HUES64 (cell line): ENCODE data around the gene DNMBP.
"Not testable (repeated sequence)": the region's sequence is repeated elsewhere in the genome, so short reads cannot be mapped to it uniquely, and the experiment has no call there.

Source experiments
- H3K27ac ChIP-seq: 2 replicates; pipeline ENCODE4 v1.7.0; 2013; ENCODE audit warnings: low read depth, low read length, inconsistent platforms
- H3K27me3 ChIP-seq: 2 replicates; pipeline ENCODE4 v1.6.1; 2013; ENCODE audit warnings: mild to moderate bottlenecking, low read length; ENCODE audit not compliant: insufficient read depth
- H3K36me3 ChIP-seq: 2 replicates; pipeline ENCODE4 v1.6.1; 2013; ENCODE audit warnings: mild to moderate bottlenecking, low read length; ENCODE audit not compliant: insufficient read depth
- H3K4me1 ChIP-seq: 2 replicates; pipeline ENCODE4 v1.6.1; 2013; ENCODE audit warnings: mild to moderate bottlenecking, low read length, moderate library complexity; ENCODE audit not compliant: insufficient read depth
- H3K4me3 ChIP-seq: 2 replicates; pipeline ENCODE4 v1.5.1; 2013; ENCODE audit warnings: mild to moderate bottlenecking, low read length, moderate library complexity
- H3K9ac ChIP-seq: 2 replicates; pipeline ENCODE4 v1.6.1; 2013; ENCODE audit warnings: mild to moderate bottlenecking, low read depth, low read length
- H3K9me3 ChIP-seq: 2 replicates; pipeline ENCODE4 v1.6.1; 2013; ENCODE audit warnings: low read depth, low read length; ENCODE audit not compliant: insufficient read depth
- WGBS: fragments of 150-250, 120-280 bp; methylation state at CpG from one replicate; pipeline ENCODE4 v1.1.7; 2013; ENCODE audit warnings: missing lambda C conversion rate; 5-methylcytosine and 5-hydroxymethylcytosine counted together

Gene DNMBP

GRCh38 chr10:99964791-99965190 is 45.0 kb downstream of the DNMBP start:
- H3K9ac ChIP-seq, result no peak overlapping the region
- H3K4me1 ChIP-seq, result no peaks in the 10 kb centered on the region
- no peaks in the 10 kb centered on the region for H3K27me3 ChIP-seq
- WGBS, result over 99% methylated on average over 5 of the region's 7 CpGs
- no peak overlapping the region for H3K4me3 ChIP-seq
- no peaks in the 10 kb centered on the region for H3K9me3 ChIP-seq
- H3K27ac ChIP-seq, result no peak overlapping the region
- peaks cover 20% of the 10 kb centered on the region for H3K36me3 ChIP-seq

- not testable (repeated sequence) for H3K9ac ChIP-seq, H3K4me3 ChIP-seq, H3K27me3 ChIP-seq, H3K4me1 ChIP-seq, H3K27ac ChIP-seq, H3K9me3 ChIP-seq
- WGBS, result 56% methylated on average over 2 of the region's 7 CpGs
- peaks cover 13% of the 10 kb centered on the region for H3K36me3 ChIP-seq
Observed at GRCh38 chr10:99963467-99964165, 46.1 kb downstream of the DNMBP start.

GRCh38 chr10:99958806-99959205 is 50.9 kb downstream of the DNMBP start:
- no peak overlapping the region for H3K4me3 ChIP-seq
- H3K27me3 ChIP-seq, result no peaks in the 10 kb centered on the region
- no peak overlapping the region for H3K9ac ChIP-seq
- no peaks in the 10 kb centered on the region for H3K9me3 ChIP-seq
- WGBS, result 94% methylated on average over 4 of the region's 6 CpGs
- peaks cover 23% of the 10 kb centered on the region for H3K36me3 ChIP-seq
- H3K27ac ChIP-seq, result no peak overlapping the region
- no peaks in the 10 kb centered on the region for H3K4me1 ChIP-seq

- no peaks in the 10 kb centered on the region for H3K27me3 ChIP-seq
- H3K9me3 ChIP-seq, result no peaks in the 10 kb centered on the region
- H3K9ac ChIP-seq, result no peak overlapping the region
- H3K4me1 ChIP-seq, result no peaks in the 10 kb centered on the region
- 100% methylated on average over 2 of the region's 2 CpGs for WGBS
- H3K36me3 ChIP-seq, result peaks cover 23% of the 10 kb centered on the region
- no peak overlapping the region for H3K4me3 ChIP-seq
- H3K27ac ChIP-seq, result no peak overlapping the region
Observed at GRCh38 chr10:99958302-99958701, 51.4 kb downstream of the DNMBP start.

GRCh38 chr10:99953510-99953909 is 56.2 kb downstream of the DNMBP start:
- H3K27me3 ChIP-seq, H3K27ac ChIP-seq, H3K9ac ChIP-seq, H3K4me1 ChIP-seq, H3K9me3 ChIP-seq, H3K4me3 ChIP-seq: not testable (repeated sequence)
- H3K36me3 ChIP-seq, result peaks cover 29% of the 10 kb centered on the region
- WGBS, result 94% methylated on average over 3 of the region's 3 CpGs

- Histone ChIP-seq H3K36me3 (peaks cover 29% of the 10 kb centered on the region), H3K9ac (no peak overlapping the region), H3K9me3 (0 out of 2 replicates have a peak, but pooled peaks cover 7% of the 10 kb centered on the region), H3K4me3 (no peak overlapping the region), H3K4me1 (no peaks in the 10 kb centered on the region), H3K27me3 (no peaks in the 10 kb centered on the region), H3K27ac (no peak overlapping the region)
- WGBS, result 97% methylated on average over 2 of the region's 2 CpGs
Observed at GRCh38 chr10:99952799-99953198, 56.9 kb downstream of the DNMBP start.

- not testable (repeated sequence) for H3K9ac ChIP-seq, H3K9me3 ChIP-seq, H3K27ac ChIP-seq, H3K4me1 ChIP-seq, H3K27me3 ChIP-seq, H3K4me3 ChIP-seq, H3K36me3 ChIP-seq
- WGBS, result 91% methylated on average over 2 of the region's 2 CpGs
Observed at GRCh38 chr10:99946051-99946450, 63.7 kb downstream of the DNMBP start.

GRCh38 chr10:99945263-99945662 is 64.5 kb downstream of the DNMBP start:
- H3K9me3 ChIP-seq, result 0 out of 2 replicates have a peak, but pooled peaks cover 5% of the 10 kb centered on the region
- WGBS, result 96% methylated on average over 4 of the region's 4 CpGs
- no peak overlapping the region for H3K9ac ChIP-seq
- no peak overlapping the region for H3K27ac ChIP-seq
- no peaks in the 10 kb centered on the region for H3K27me3 ChIP-seq
- no peak overlapping the region for H3K4me3 ChIP-seq
- no peaks in the 10 kb centered on the region; the same call in 1 of the 2 replicates for H3K36me3 ChIP-seq
- H3K4me1 ChIP-seq, result peaks cover 6% of the 10 kb centered on the region; the same call in 1 of the 2 replicates

GRCh38 chr10:99944860-99945259 is 64.9 kb downstream of the DNMBP start:
- WGBS, result 92% methylated on average over 2 of the region's 2 CpGs
- peaks cover 6% of the 10 kb centered on the region; the same call in 1 of the 2 replicates for H3K4me1 ChIP-seq
- H3K9me3 ChIP-seq, result 0 out of 2 replicates have a peak, but pooled peaks cover 4% of the 10 kb centered on the region
- H3K4me3 ChIP-seq, result no peak overlapping the region
- no peaks in the 10 kb centered on the region for H3K27me3 ChIP-seq
- H3K9ac ChIP-seq, result no peak overlapping the region
- H3K36me3 ChIP-seq, result no peaks in the 10 kb centered on the region; the same call in 1 of the 2 replicates
- H3K27ac ChIP-seq, result no peak overlapping the region

GRCh38 chr10:99943908-99944307 is 65.8 kb downstream of the DNMBP start:
- no peak overlapping the region for H3K9ac ChIP-seq
- 0 out of 2 replicates have a peak, but pooled peaks cover 2% of the 10 kb centered on the region for H3K9me3 ChIP-seq
- no peaks in the 10 kb centered on the region; the same call in 1 of the 2 replicates for H3K36me3 ChIP-seq
- no peak overlapping the region for H3K4me3 ChIP-seq
- peaks cover 6% of the 10 kb centered on the region; the same call in 1 of the 2 replicates for H3K4me1 ChIP-seq
- no peaks in the 10 kb centered on the region for H3K27me3 ChIP-seq
- WGBS, result 88% methylated on average over 3 of the region's 3 CpGs
- H3K27ac ChIP-seq, result no peak overlapping the region

GRCh38 chr10:99941942-99942820 is 67.6 kb downstream of the DNMBP start:
- WGBS, result 85% methylated on average over 7 of the region's 7 CpGs
- H3K9ac ChIP-seq, result no peak overlapping the region

More at GRCh38 chr10:99941942-99942820, 67.6 kb downstream of the DNMBP start:
- Histone ChIP-seq H3K4me1 (peaks cover 6% of the 10 kb centered on the region; the same call in 1 of the 2 replicates), H3K4me3 (no peak overlapping the region), H3K36me3 (no peaks in the 10 kb centered on the region; the same call in 1 of the 2 replicates), H3K9me3 (0 out of 2 replicates have a peak, but pooled peaks cover 2% of the 10 kb centered on the region), H3K27ac (no peak overlapping the region), H3K27me3 (no peaks in the 10 kb centered on the region)
